AG10803 (cell line): Measurements from ENCODE around the gene CHDH.

ENCODE experiments used
- DNase-seq: peaks from one replicate; pipeline ENCODE4 v3.0.0; 2010; ENCODE audit warnings: low read depth
- H3K4me3 ChIP-seq: 2 replicates; pipeline ENCODE4 v1.5.1; 2011; ENCODE audit warnings: mild to moderate bottlenecking, low read length, control low read depth
- CTCF ChIP-seq: conservative IDR thresholded peaks from 2 replicates; pipeline ENCODE4 v1.5.1; 2011; ENCODE audit warnings: mild to moderate bottlenecking, low read length, control low read depth, inconsistent platforms

CHDH gene

GRCh38 chr3:53842436-53843194 lies 3.6 kb downstream of the CHDH start:
- peak; percentile 5 for DNase-seq
- no peak overlapping the region for H3K4me3 ChIP-seq
- TF ChIP-seq CTCF = no peak; the same call in 1 of the 2 replicates

DNA sequence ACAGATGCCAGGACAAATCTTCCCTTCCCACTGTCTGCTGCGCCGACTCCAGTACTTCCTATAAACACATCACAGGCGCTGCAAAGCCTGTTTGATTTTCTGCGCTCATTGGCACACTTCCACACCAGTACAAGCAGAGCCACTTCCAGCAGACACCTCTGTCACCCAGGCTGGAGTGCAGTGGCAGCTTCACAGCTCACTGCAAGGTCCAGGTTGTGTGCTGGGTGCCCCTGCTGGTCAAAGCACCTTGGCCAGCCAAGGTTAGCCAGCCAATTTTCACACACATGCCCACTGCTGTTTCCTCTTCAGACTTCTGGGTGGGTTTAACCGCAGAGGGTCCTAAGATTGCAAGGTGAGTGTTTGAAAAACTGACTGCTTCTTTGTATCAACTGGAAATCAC lies 4.9 kb downstream of the CHDH start:
- H3K4me3 ChIP-seq = no peak overlapping the region
- TF ChIP-seq CTCF = no peak
- DNase-seq = no peak

DNA sequence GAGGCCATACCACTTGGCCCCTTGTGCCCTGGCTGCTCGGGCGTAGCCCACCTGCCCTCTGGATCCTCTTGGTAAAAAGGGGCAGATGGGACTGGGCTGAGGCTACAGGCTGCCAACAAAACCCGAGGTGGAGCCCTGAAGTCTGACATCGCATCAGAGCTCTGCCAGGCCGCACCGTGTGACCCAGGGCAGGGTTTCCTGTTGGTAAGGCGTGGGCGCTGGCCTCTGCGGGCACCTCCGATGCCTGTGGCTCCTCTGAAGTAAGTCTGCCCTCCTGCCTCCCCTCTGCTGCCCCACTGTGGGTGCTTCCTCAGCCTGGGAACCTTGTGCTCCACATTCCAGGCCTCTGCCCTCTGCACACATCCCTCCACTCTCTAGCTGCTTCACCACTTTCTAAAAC lies 8.9 kb downstream of the CHDH start:
- no peak overlapping the region for H3K4me3 ChIP-seq

GRCh38 chr3:53836084-53836872 lies 9.9 kb downstream of the CHDH start:
- no peak for DNase-seq
- no peak overlapping the region for H3K4me3 ChIP-seq
- TF ChIP-seq CTCF = no peak

More for the DNA sequence above, 8.9 kb downstream of the CHDH start:
- no peak for TF ChIP-seq CTCF
- DNase-seq = no peak

DNA sequence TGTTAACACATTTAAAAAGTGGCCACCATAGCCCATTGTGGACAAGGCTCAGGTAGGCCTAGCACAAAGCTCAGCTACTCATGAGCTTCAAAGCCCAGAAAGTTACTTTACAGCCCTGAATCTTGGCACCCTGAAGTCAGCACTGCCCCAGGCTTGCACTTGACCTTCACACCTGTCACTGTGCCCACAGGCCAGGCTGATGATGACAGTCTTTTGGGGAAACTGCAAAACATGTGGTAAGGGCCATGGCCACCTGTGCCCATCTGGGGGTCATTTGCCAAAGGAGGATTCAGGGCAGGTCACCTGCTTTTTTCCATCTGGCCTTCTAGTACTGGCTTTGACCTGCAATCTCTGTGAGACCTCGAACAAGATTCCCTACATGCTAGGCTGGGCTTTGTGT lies 11.0 kb downstream of the CHDH start:
- no peak for DNase-seq
- no peak overlapping the region for H3K4me3 ChIP-seq
- TF ChIP-seq CTCF = no peak

DNA sequence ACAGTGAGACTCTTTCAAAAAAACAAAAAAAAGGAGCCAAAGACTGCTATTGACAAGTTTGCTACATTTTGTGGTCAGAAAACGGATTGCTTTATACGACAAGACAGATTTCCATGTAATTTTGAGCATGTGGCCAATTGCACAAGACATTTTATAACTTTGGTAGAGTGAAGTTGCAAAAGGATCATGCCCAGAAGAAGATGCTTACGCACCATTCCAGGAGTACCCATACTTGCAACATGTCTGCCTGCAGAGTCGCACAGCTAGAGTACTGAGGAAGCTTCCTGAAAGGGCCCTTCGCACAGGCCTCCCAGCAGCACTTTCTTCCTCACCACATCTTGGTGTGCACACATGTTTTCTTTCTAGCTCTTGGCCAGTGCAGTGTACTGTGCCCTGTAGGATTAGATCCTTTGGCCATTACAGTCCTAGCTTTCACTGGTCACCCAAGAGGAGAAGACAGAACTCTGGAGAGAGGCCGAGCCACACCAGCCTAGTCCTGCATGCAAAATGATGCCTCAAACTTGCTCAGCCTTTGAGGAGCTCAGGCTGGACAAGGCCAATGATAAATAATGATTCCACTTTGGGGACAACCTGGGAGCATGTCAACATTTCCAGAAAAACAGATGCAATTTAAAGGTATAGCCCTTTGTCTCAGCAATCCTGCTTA lies 11.7 kb downstream of the CHDH start:
- peak; percentile 40 for DNase-seq
- no peak overlapping the region for H3K4me3 ChIP-seq
- no peak for TF ChIP-seq CTCF
